H9 (cell line): ENCODE results near the gene ATP8B4. TPM values are rescaled to one million over a fixed set of nuclear protein-coding genes. Genes with fewer than 3 reads are reported as not detected.

Experiments used
- DNase-seq: peaks from one replicate; pipeline ENCODE4 v3.0.0-alpha.2; 2017
- H2AFZ ChIP-seq: one replicate; pipeline ENCODE4 v1.6.1; 2013; ENCODE audit warnings: mild to moderate bottlenecking, low read length, control low read depth, moderate library complexity
- H2AK5ac ChIP-seq: 2 replicates; pipeline ENCODE4 v1.6.1; 2013; ENCODE audit warnings: low read length, control low read depth, mixed read lengths; ENCODE audit not compliant: insufficient read length
- H2BK120ac ChIP-seq: one replicate; pipeline ENCODE4 v1.6.1; 2013; ENCODE audit warnings: low read depth, mild to moderate bottlenecking, low read length, control low read depth, inconsistent platforms; ENCODE audit not compliant: poor library complexity, severe bottlenecking
- H2BK12ac ChIP-seq: 2 replicates; pipeline ENCODE4 v1.6.1; 2013; ENCODE audit warnings: low read length, control low read depth, mixed read lengths, low read depth; ENCODE audit not compliant: insufficient read length
- H2BK15ac ChIP-seq: 2 replicates; pipeline ENCODE4 v1.6.1; 2013; ENCODE audit warnings: low read depth, low read length, control low read depth
- H2BK20ac ChIP-seq: one replicate; pipeline ENCODE4 v1.6.1; 2013; ENCODE audit warnings: low read depth, mild to moderate bottlenecking, low read length, control low read depth, inconsistent platforms; ENCODE audit not compliant: poor library complexity, severe bottlenecking
- H2BK5ac ChIP-seq: 2 replicates; pipeline ENCODE4 v1.6.1; 2013; ENCODE audit warnings: low read length, control low read depth, mixed read lengths; ENCODE audit not compliant: insufficient read length
- H3K14ac ChIP-seq: 2 replicates; pipeline ENCODE4 v1.6.1; 2013; ENCODE audit warnings: low read length, control low read depth; ENCODE audit not compliant: insufficient read depth
- H3K18ac ChIP-seq: 2 replicates; pipeline ENCODE4 v1.6.1; 2013; ENCODE audit warnings: low read depth, mild to moderate bottlenecking, mixed read lengths, low read length, control low read depth; ENCODE audit not compliant: insufficient read length
- H3K23ac ChIP-seq: 2 replicates; pipeline ENCODE4 v1.6.1; 2013; ENCODE audit warnings: low read length, control low read depth, mixed read lengths, low read depth; ENCODE audit not compliant: insufficient read length
- H3K23me2 ChIP-seq: 2 replicates; pipeline ENCODE4 v1.6.1; 2013; ENCODE audit warnings: low read depth, mild to moderate bottlenecking, mixed read lengths, low read length, control low read depth; ENCODE audit not compliant: insufficient read length, poor library complexity, severe bottlenecking
- H3K27ac ChIP-seq: 2 replicates; pipeline ENCODE4 v1.5.1; 2013; ENCODE audit warnings: low read length, control low read depth, mixed read lengths, low read depth; ENCODE audit not compliant: insufficient read length
- H3K27me3 ChIP-seq: 2 replicates; pipeline ENCODE4 v1.6.1; 2013; ENCODE audit warnings: low read length, control low read depth, inconsistent platforms; ENCODE audit not compliant: insufficient read depth
- H3K4ac ChIP-seq: 2 replicates; pipeline ENCODE4 v1.6.1; 2013; ENCODE audit warnings: low read depth, mild to moderate bottlenecking, control low read depth, inconsistent platforms, low read length, moderate library complexity
- H3K4me1 ChIP-seq: 2 replicates; pipeline ENCODE4 v1.6.1; 2013; ENCODE audit warnings: low read length, control low read depth, inconsistent platforms; ENCODE audit not compliant: insufficient read depth
- H3K4me2 ChIP-seq: 2 replicates; pipeline ENCODE4 v1.6.1; 2013; ENCODE audit warnings: low read length, control low read depth, mixed read lengths; ENCODE audit not compliant: insufficient read length, insufficient read depth
- H3K56ac ChIP-seq: 2 replicates; pipeline ENCODE4 v1.6.1; 2013; ENCODE audit warnings: low read depth, mild to moderate bottlenecking, mixed read lengths, low read length, control low read depth; ENCODE audit not compliant: insufficient read length
- H3K79me1 ChIP-seq: 2 replicates; pipeline ENCODE4 v1.6.1; 2013; ENCODE audit warnings: low read depth, mild to moderate bottlenecking, moderate library complexity, low read length, control low read depth, inconsistent platforms; ENCODE audit not compliant: insufficient read depth, poor library complexity, severe bottlenecking
- H3K79me2 ChIP-seq: 2 replicates; pipeline ENCODE4 v1.6.1; 2013; ENCODE audit warnings: low read length, control low read depth, inconsistent platforms; ENCODE audit not compliant: insufficient read depth
- H3K9ac ChIP-seq: 2 replicates; pipeline ENCODE4 v1.6.1; 2013; ENCODE audit warnings: low read length, control low read depth, mixed read lengths; ENCODE audit not compliant: insufficient read length; ENCODE audit errors: extremely low read depth
- H3K9me3 ChIP-seq: one replicate; pipeline ENCODE4 v1.6.1; 2013; ENCODE audit warnings: low read depth, low read length, inconsistent platforms; ENCODE audit not compliant: control insufficient read depth
- H3T11ph ChIP-seq: one replicate; pipeline ENCODE4 v1.6.1; 2013; ENCODE audit warnings: mild to moderate bottlenecking, low read length, control low read depth, inconsistent platforms
- H4K20me1 ChIP-seq: one replicate; pipeline ENCODE4 v1.6.1; 2013; ENCODE audit not compliant: control insufficient read depth, insufficient read length, insufficient read depth
- H4K5ac ChIP-seq: 2 replicates; pipeline ENCODE4 v1.6.1; 2013; ENCODE audit warnings: low read depth, mild to moderate bottlenecking, mixed read lengths, low read length, control low read depth; ENCODE audit not compliant: insufficient read length
- H4K8ac ChIP-seq: replicated peaks from 2 replicates; pipeline ENCODE4 v1.6.1; 2013; ENCODE audit warnings: low read length, control low read depth, mixed read lengths, low read depth; ENCODE audit not compliant: insufficient read length
- H4K91ac ChIP-seq: 2 replicates; pipeline ENCODE4 v1.6.1; 2013; ENCODE audit warnings: low read depth, mild to moderate bottlenecking, moderate library complexity, mixed read lengths, low read length, control low read depth; ENCODE audit not compliant: insufficient read length
- H3K27ac Mint-ChIP-seq, 3 experiments: 2 replicates in 2 of 3; 3 replicates in 1 of 3; pipeline ENCODE4 v1.8.0; 2020 to 2021; ENCODE audit warnings: mixed read lengths in 3 of 3, mild to moderate bottlenecking in 1 of 3, moderate library complexity in 1 of 3
- H3K27me3 Mint-ChIP-seq: 2 replicates; pipeline ENCODE4 v1.8.0; 2021; ENCODE audit warnings: low read depth, mild to moderate bottlenecking, moderate library complexity, mixed read lengths
- H3K36me3 Mint-ChIP-seq, 3 experiments: 2 replicates in 2 of 3; 3 replicates in 1 of 3; pipeline ENCODE4 v1.8.0; 2020 to 2021; ENCODE audit warnings: low read depth in 3 of 3, mixed read lengths in 3 of 3; ENCODE audit not compliant: insufficient read depth in 1 of 3
- H3K4me1 Mint-ChIP-seq, 2 experiments: 2 replicates each; pipeline ENCODE4 v1.8.0; 2020; ENCODE audit warnings: mixed read lengths in 2 of 2
- H3K4me3 Mint-ChIP-seq, 2 experiments: 2 replicates in 1 of 2; 3 replicates in 1 of 2; pipeline ENCODE4 v1.8.0; 2020 to 2021; ENCODE audit warnings: mild to moderate bottlenecking in 2 of 2, mixed read lengths in 2 of 2, moderate library complexity in 1 of 2
- H3K9me3 Mint-ChIP-seq, 2 experiments: 2 replicates in 1 of 2; 3 replicates in 1 of 2; pipeline ENCODE4 v1.8.0; 2020; ENCODE audit warnings: mild to moderate bottlenecking in 2 of 2, mixed read lengths in 2 of 2, moderate library complexity in 1 of 2
- CTCF ChIP-seq: fragments of 200-600 bp; sonication (generic); conservative IDR thresholded peaks from 3 replicates; pipeline ENCODE4 v1.8.0; 2021; ENCODE audit warnings: antibody characterized with exemption, mild to moderate bottlenecking
- WGBS: extraction: QIAGEN DNeasy Blood & Tissue Kit; methylation state at CpG from one replicate; pipeline ENCODE4 v1.1.7; 2013; ENCODE audit warnings: missing lambda C conversion rate, low lambda C conversion rate, mixed read lengths; ENCODE audit not compliant: insufficient read length; ENCODE audit errors: extremely low coverage; 5-methylcytosine and 5-hydroxymethylcytosine counted together
- total RNA-seq: library from RNA; stranded (reverse); gene quantifications from 2 replicates; pipeline ENCODE4 v1.2.1, GENCODE V29; 2021

ATP8B4 gene
- total RNA-seq, 1 experiment from 2014 or later = 0.52 TPM

- Histone ChIP-seq H4K91ac (no peak overlapping the region), H2BK5ac (no peak overlapping the region), H3K27me3 (no peaks in the 10 kb centered on the region), H2AFZ (no peak overlapping the region), H3K27ac (no peak overlapping the region), H3K79me1 (no peaks in the 10 kb centered on the region), H3K79me2 (no peaks in the 10 kb centered on the region), H4K8ac (no peak overlapping the region), H2BK120ac (no peak overlapping the region), H3K56ac (no peak overlapping the region), H2BK12ac (no peak overlapping the region), H3K23ac (no peak overlapping the region), H4K20me1 (no peaks in the 10 kb centered on the region), H4K5ac (no peak overlapping the region), H2BK15ac (no peak overlapping the region), H3K9me3 (no peaks in the 10 kb centered on the region), H3K4ac (no peak overlapping the region), H3K18ac (no peak overlapping the region), H3K4me2 (no peak overlapping the region), H2AK5ac (no peak overlapping the region), H3K14ac (no peak overlapping the region), H3K9ac (no peak overlapping the region), H3K23me2 (no peaks in the 10 kb centered on the region), H3K4me1 (no peaks in the 10 kb centered on the region), H2BK20ac (no peak overlapping the region), H3T11ph (no peak overlapping the region)
- Mint-ChIP-seq H3K4me1 (no peaks in the 10 kb centered on the region), H3K4me3 (no peak overlapping the region), H3K27me3 (no peaks in the 10 kb centered on the region), H3K9me3 (no peaks in the 10 kb centered on the region), H3K27ac (no peak overlapping the region), H3K36me3 (no peaks in the 10 kb centered on the region)
- TF ChIP-seq CTCF = no peak
- WGBS = no CpG with 5 or more reads among the region's 1 CpG
- no peak for DNase-seq
Measured at GRCh38 chr15:49814709-49815108, 304.3 kb downstream of the ATP8B4 start.
